ENCODE data around the gene TPPP2. TPM values are rescaled to one million over a fixed set of nuclear protein-coding genes. Genes with fewer than 3 reads are reported as not detected.

The TPPP2 gene
- total RNA-seq, 5 donors from 2014 or later (not counting 1 experiment from before 2014, with no cell fraction given), result not detected

DNA sequence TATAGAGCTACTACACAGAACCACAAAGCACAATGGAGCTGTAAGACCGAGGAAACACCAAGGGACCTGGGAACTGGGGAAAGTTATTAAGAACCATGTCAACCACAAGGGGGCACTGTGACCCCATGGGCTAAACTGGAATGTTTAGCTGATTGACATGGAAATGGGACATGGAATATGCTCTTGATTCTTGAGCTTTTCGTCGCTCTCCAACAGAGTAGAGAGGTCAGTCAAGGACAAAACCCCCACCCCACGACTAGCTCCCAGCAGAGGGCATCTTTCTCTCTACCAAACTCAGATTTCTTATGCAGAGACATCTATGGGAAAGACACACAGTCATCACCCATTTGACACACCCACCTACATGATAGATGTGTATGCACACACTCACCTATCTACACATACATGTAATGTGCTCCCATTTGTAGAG, 15.2 kb upstream of the TPPP2 start:
- 10% methylated on average over 2 of the region's 4 CpGs for WGBS (ENCODE audit: insufficient coverage)
- Histone ChIP-seq H3K27ac (ENCODE audit: low read length) (no peak overlapping the region), H3K9me3 (no peaks in the 10 kb centered on the region), H3K4me3 (ENCODE audit: control insufficient read depth in 1 of 2, extremely low read depth in 1 of 2, low read length in 1 of 2) (no peak overlapping the region), H3K36me3 (ENCODE audit: control insufficient read depth in 2 of 2, extremely low read depth in 1 of 2, insufficient read depth in 1 of 2, low read length in 1 of 2) (peaks cover 5 to 12% of the 10 kb centered on the region in 2 donors), H3K4me1 (ENCODE audit: control insufficient read depth in 1 of 2, extremely low read depth in 1 of 2, insufficient read depth in 2 of 2, low read length in 2 of 2) (no peaks in the 10 kb centered on the region), H3K27me3 (replicated peaks in 1 of 2; ENCODE audit: control insufficient read depth in 2 of 2, extremely low read depth in 1 of 2, insufficient read depth in 2 of 2, low read length in 1 of 2) (peaks cover 0 to 9% of the 10 kb centered on the region in 2 experiments)
- Mint-ChIP-seq H3K27me3 (peaks cover 17 to 25% of the 10 kb centered on the region in 2 donors), H3K4me3 (no peak overlapping the region), H3K36me3 (peaks cover 24% of the 10 kb centered on the region), H3K27ac (no peak overlapping the region), H3K9me3 (no peaks in the 10 kb centered on the region), H3K4me1 (no peaks in the 10 kb centered on the region)
- ChIA-PET CTCF (interaction anchor here (0.5 to 5.5 kb wide), 54 partner anchors 8 to 673 kb away, joined by 3 to 111 read pairs (median 4); partner anchors contain the start of genes RNASE13 (in 1 of the 2), RNASE7 (in 1 of the 2), SLC39A2 (in 1 of the 2) and TMEM253 (in 1 of the 2)), POLR2A (interaction anchor here (0.6 to 1.4 kb wide), 5 partner anchors 11 to 90 kb away, joined by 3 to 8 read pairs (median 3); no protein-coding TSS in a partner anchor)
- ATAC-seq (replicated peaks in 1 of 4) (peak; percentile 68 to 87 (median 79)), DNase-seq (peak; percentile 23 to 91 (median 73))

- peaks cover 0 to 9% of the 10 kb centered on the region in 2 experiments for H3K27me3 ChIP-seq (replicated peaks in 1 of 2; ENCODE audit: control insufficient read depth in 2 of 2, extremely low read depth in 1 of 2, insufficient read depth in 2 of 2, low read length in 1 of 2)
- H3K36me3 ChIP-seq (ENCODE audit: control insufficient read depth in 2 of 2, extremely low read depth in 1 of 2, insufficient read depth in 1 of 2, low read length in 1 of 2), result peaks cover 5 to 12% of the 10 kb centered on the region in 2 donors
- CTCF ChIA-PET, result interaction anchor here (0.6 to 5.5 kb wide), 48 partner anchors 8 to 673 kb away, joined by 3 to 111 read pairs (median 5); partner anchors contain the start of genes RNASE13 (in 1 of the 2), RNASE7 (in 1 of the 2), SALL2 (in 1 of the 2) and SLC39A2 (in 1 of the 2)
- H3K4me3 Mint-ChIP-seq, result no peak overlapping the region
- 78% methylated on average over 6 of the region's 6 CpGs for WGBS (ENCODE audit: insufficient coverage)
- POLR2A ChIA-PET, result interaction anchor here (1.0 to 1.4 kb wide), 4 partner anchors 11 to 89 kb away, joined by 3 to 8 read pairs (median 4); no protein-coding TSS in a partner anchor
- peaks cover 24% of the 10 kb centered on the region for H3K36me3 Mint-ChIP-seq
- H3K27ac ChIP-seq (ENCODE audit: low read length), result no peak overlapping the region
- H3K4me3 ChIP-seq (ENCODE audit: control insufficient read depth in 1 of 2, extremely low read depth in 1 of 2, low read length in 1 of 2), result no peak overlapping the region
- H3K27me3 Mint-ChIP-seq, result peaks cover 17 to 25% of the 10 kb centered on the region in 2 donors
- H3K4me1 ChIP-seq (ENCODE audit: control insufficient read depth in 1 of 2, extremely low read depth in 1 of 2, insufficient read depth in 2 of 2, low read length in 2 of 2), result no peaks in the 10 kb centered on the region
- H3K4me1 Mint-ChIP-seq, result no peaks in the 10 kb centered on the region
- DNase-seq (no peak), ATAC-seq (replicated peaks in 1 of 4) (no peak)
- H3K27ac Mint-ChIP-seq, result no peak overlapping the region
- H3K9me3 Mint-ChIP-seq, result no peaks in the 10 kb centered on the region
- no peaks in the 10 kb centered on the region for H3K9me3 ChIP-seq
Observed at GRCh38 chr14:21015312-21015711, 14.7 kb upstream of the TPPP2 start.

GRCh38 chr14:21016413-21017190, 13.4 kb upstream of the TPPP2 start:
- Mint-ChIP-seq H3K4me1 (no peaks in the 10 kb centered on the region), H3K4me3 (no peak overlapping the region), H3K9me3 (no peaks in the 10 kb centered on the region), H3K27ac (no peak overlapping the region), H3K36me3 (peaks cover 31% of the 10 kb centered on the region), H3K27me3 (peaks cover 13 to 19% of the 10 kb centered on the region in 2 donors)
- Histone ChIP-seq H3K27ac (ENCODE audit: low read length) (no peak overlapping the region), H3K27me3 (replicated peaks in 1 of 2; ENCODE audit: control insufficient read depth in 2 of 2, extremely low read depth in 1 of 2, insufficient read depth in 2 of 2, low read length in 1 of 2) (peaks cover 0 to 9% of the 10 kb centered on the region in 2 experiments), H3K4me1 (ENCODE audit: control insufficient read depth in 1 of 2, extremely low read depth in 1 of 2, insufficient read depth in 2 of 2, low read length in 2 of 2) (no peaks in the 10 kb centered on the region), H3K4me3 (ENCODE audit: control insufficient read depth in 1 of 2, extremely low read depth in 1 of 2, low read length in 1 of 2) (no peak overlapping the region), H3K9me3 (no peaks in the 10 kb centered on the region), H3K36me3 (ENCODE audit: control insufficient read depth in 2 of 2, extremely low read depth in 1 of 2, insufficient read depth in 1 of 2, low read length in 1 of 2) (peaks cover 5 to 12% of the 10 kb centered on the region in 2 donors)
- 66% methylated on average over 3 of the region's 9 CpGs for WGBS (ENCODE audit: insufficient coverage)
- POLR2A ChIA-PET, result no interaction called here
- no peak for ATAC-seq (replicated peaks in 1 of 4)
- DNase-seq, result no peak
- CTCF ChIA-PET, result interaction anchor here (0.6 to 5.5 kb wide), 13 partner anchors 9 to 537 kb away, joined by 3 to 53 read pairs (median 5); partner anchors contain the start of gene RNASE7 (in 1 of the 2)

- WGBS (ENCODE audit: insufficient coverage), result 95% methylated on average over 13 of the region's 28 CpGs
- Mint-ChIP-seq H3K27ac (no peak overlapping the region), H3K36me3 (peaks cover 35% of the 10 kb centered on the region), H3K9me3 (no peaks in the 10 kb centered on the region), H3K27me3 (peaks cover 4 to 10% of the 10 kb centered on the region in 2 donors), H3K4me3 (no peak overlapping the region), H3K4me1 (peaks cover 0 to 6% (median 2%) of the 10 kb centered on the region in 3 donors)
- Histone ChIP-seq H3K36me3 (ENCODE audit: control insufficient read depth in 2 of 2, extremely low read depth in 1 of 2, insufficient read depth in 1 of 2, low read length in 1 of 2) (peaks cover 5 to 12% of the 10 kb centered on the region in 2 donors), H3K4me3 (ENCODE audit: control insufficient read depth in 1 of 2, extremely low read depth in 1 of 2, low read length in 1 of 2) (no peak overlapping the region), H3K4me1 (ENCODE audit: control insufficient read depth in 1 of 2, extremely low read depth in 1 of 2, insufficient read depth in 2 of 2, low read length in 2 of 2) (no peaks in the 10 kb centered on the region), H3K9me3 (no peaks in the 10 kb centered on the region), H3K27me3 (replicated peaks in 1 of 2; ENCODE audit: control insufficient read depth in 2 of 2, extremely low read depth in 1 of 2, insufficient read depth in 2 of 2, low read length in 1 of 2) (peaks cover 0 to 5% of the 10 kb centered on the region in 2 experiments), H3K27ac (ENCODE audit: low read length) (no peak overlapping the region)
- CTCF ChIA-PET, result interaction anchor here (1.1 to 5.5 kb wide), 4 partner anchors 23 to 86 kb away, joined by 3 to 53 read pairs (median 28); partner anchors contain the start of gene RNASE7 (in 1 of the 2)
- POLR2A ChIA-PET, result interaction anchor here in 1 of 2 donors (1.0 kb wide), 1 partner anchor 62 kb away, joined by 3 read pairs; no protein-coding TSS in a partner anchor
- ATAC-seq (replicated peaks in 1 of 4) (no peak), DNase-seq (no peak)
Observed at GRCh38 chr14:21017528-21018245, 12.3 kb upstream of the TPPP2 start.

DNA sequence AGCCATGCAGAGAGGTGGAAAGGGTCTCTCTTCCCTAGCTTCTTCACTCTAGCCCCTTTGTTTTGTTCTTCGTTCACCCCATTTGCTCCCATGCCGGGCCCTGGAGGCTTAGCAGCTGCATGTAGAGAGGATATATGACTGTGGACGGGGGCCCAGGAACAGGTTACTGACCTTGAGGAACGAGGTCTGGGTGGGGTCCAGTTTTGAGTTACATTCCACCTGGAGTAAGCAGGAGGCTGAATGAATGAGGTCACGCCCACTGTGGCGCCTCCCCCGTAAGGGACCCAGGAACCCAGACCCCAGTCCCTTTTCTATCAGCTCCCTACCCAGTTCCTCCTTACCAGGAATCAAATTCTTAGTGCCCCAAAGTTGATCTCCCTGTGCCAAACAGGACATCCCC, 11.7 kb upstream of the TPPP2 start:
- H3K27ac ChIP-seq (ENCODE audit: low read length), result no peak overlapping the region
- no peak for DNase-seq
- peaks cover 35% of the 10 kb centered on the region for H3K36me3 Mint-ChIP-seq
- H3K36me3 ChIP-seq (ENCODE audit: control insufficient read depth in 2 of 2, extremely low read depth in 1 of 2, insufficient read depth in 1 of 2, low read length in 1 of 2), result peaks cover 5 to 12% of the 10 kb centered on the region in 2 donors
- H3K27me3 ChIP-seq (replicated peaks in 1 of 2; ENCODE audit: control insufficient read depth in 2 of 2, extremely low read depth in 1 of 2, insufficient read depth in 2 of 2, low read length in 1 of 2), result peaks cover 0 to 8% of the 10 kb centered on the region in 2 experiments
- no peak overlapping the region for H3K4me3 Mint-ChIP-seq
- peaks cover 5 to 12% (median 8%) of the 10 kb centered on the region in 3 donors for H3K4me1 Mint-ChIP-seq
- no peak overlapping the region for H3K4me3 ChIP-seq (ENCODE audit: control insufficient read depth in 1 of 2, extremely low read depth in 1 of 2, low read length in 1 of 2)
- H3K27ac Mint-ChIP-seq, result no peak overlapping the region
- no peaks in the 10 kb centered on the region for H3K9me3 ChIP-seq
- CTCF ChIA-PET, result interaction anchor here (1.8 to 5.5 kb wide), 3 partner anchors 22 to 85 kb away, joined by 9 to 53 read pairs (median 47); partner anchors contain the start of gene RNASE7 (in 1 of the 2)
- POLR2A ChIA-PET, result interaction anchor here in 1 of 2 donors (1.0 kb wide), 1 partner anchor 61 kb away, joined by 3 read pairs; no protein-coding TSS in a partner anchor
- peaks cover 0 to 5% of the 10 kb centered on the region in 2 experiments for H3K4me1 ChIP-seq (ENCODE audit: control insufficient read depth in 1 of 2, extremely low read depth in 1 of 2, insufficient read depth in 2 of 2, low read length in 2 of 2)
- no peak for ATAC-seq (replicated peaks in 1 of 4)
- H3K27me3 Mint-ChIP-seq, result peaks cover 0 to 8% of the 10 kb centered on the region in 2 donors
- no peaks in the 10 kb centered on the region for H3K9me3 Mint-ChIP-seq
- 90% methylated on average over 3 of the region's 7 CpGs for WGBS (ENCODE audit: insufficient coverage)
